Kasumi-1 (cell line): ENCODE results near the gene SLC22A3.

Experiments used
- DNase-seq, 2 experiments: peaks; one replicate each; lab custom pipeline; 2025; lab: John Stamatoyannopoulos, UW

Gene SLC22A3

DNA sequence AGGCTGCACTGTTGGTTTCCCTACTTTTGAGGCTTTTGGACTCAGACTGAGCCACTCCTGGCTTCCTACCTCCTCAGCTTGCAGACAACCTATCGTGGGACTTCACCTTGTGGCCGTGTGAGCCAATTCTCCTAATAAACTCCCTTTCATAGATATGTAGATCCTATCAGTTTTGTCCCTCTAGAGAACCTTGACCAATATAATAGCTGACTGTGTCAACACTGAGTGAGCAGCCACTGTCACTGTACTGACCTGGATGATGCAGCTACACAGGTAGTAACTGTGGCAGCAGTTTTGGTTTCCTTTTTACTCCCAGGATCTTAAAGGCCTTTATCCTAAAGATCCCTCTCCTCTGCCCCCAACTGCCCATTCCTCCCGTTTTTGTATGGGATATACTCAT, 70.2 kb downstream of the SLC22A3 start:
- no peak for DNase-seq

DNA sequence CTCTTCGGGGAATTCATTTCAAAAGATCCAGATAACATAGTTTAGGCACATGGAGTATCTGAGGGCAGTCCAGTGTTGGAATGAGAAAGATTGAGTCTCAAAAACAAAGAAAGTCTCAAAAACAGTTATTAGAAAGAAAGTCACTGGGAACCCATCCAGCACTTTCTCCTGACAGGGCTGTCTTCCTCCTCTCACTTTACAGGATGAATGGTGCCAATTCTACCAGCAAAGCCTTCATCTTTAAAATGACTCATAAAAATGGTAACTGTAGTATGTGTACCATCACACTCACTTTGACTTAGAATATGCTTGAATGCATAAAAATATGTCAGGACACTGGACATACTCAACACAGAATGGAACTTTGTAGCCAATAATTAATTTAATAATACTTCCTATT, 71.3 kb downstream of the SLC22A3 start:
- no peak for DNase-seq

DNA sequence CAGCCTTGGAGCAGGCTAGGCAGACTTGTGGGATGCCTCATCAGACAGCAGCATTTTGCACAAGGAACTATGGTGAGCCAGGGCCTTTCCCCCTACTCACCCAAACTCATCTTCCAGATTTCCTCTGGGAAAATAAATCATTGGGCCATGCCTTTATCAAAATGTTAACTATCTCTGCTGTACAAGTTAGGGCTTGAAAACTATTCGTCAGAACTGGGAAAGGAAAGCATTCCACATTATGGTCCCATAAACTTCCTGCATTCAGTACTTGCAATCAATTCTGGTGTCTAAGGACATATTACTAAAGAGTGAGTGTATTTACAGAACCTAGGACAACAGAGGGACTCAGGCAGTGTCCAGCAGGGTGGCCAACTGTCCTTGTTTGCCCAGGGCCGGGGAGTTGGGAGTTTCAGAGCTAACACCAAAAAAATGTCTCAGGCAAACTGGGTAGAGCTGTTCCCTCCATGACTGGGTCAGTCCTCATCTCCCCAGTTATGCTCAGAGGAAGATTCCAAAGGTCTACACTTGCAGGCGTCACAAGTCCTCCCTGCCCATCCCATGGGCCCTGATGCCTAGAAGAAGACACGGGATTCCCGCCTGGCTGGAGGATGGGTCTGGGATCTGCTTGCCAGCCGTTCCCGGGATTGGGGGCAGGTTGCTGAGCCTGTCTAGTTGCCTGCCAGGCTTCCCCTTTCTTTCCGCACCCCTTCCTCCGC, 72.2 kb downstream of the SLC22A3 start:
- no peak for DNase-seq

DNA sequence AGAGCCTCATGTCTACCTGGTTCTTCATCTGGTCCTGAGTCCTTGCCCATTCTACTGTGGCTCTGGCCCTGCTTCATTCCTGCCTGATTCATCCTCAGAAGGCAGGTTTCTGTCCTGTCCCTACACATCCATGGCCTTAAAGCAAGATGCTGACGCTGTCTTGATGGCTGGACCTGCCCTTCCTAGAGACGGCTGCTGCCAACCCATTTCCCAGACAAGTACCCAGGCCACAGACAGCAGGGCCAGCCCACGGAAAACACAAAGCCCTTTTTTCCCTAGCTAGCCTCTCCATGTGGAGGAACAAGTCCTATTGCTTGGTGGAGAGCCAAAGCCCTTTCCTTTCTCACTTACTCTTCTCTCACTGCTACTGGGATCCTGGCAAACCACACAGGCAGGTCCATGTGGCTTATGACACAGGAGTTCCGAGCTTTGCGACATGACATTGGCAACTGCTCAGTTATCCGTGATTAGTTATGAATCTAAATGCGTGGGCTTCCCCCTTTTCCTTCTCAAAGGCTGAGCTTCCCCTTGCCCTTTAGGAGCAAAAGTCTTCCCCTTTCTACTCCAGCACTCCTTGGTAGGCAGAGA, 72.9 kb downstream of the SLC22A3 start:
- no peak for DNase-seq

DNA sequence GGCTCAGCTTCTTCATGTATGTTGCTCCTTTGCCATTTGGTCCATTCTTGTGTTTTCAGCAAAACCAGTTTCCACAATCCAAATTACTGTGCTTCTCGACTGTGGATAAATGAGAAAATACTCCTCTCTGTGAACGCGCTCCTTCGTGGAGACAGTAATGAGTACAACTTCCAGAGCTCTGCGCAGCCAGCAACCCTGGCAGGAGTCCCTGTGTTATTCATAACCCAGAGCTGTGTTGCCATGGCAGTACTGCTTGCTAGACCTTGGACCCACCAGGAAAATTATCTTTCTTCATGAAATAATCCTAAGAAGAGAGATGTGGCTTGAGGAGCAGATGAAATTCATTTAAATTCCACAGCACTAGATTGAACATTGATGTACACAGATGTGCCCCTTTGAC, 73.7 kb downstream of the SLC22A3 start:
- no peak for DNase-seq

DNA sequence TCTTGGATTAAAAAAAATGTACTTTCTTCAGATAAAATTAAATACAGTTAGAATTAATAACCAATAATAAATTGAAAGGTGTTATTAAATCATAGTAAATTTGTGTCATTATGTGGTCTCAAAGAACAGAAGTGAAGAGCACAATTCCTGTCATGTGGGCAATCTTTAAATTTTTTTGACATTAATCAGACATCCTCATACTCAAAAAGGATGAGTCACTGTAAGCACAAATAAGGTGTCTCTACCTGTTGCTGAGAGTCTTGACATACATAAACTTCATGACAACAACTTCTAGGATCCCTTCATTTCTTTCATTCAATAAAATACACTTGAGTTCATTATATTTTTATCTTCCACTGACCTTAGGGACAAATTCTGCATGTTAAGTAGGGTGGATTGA, 76.1 kb downstream of the SLC22A3 start:
- DNase-seq: no peak

DNA sequence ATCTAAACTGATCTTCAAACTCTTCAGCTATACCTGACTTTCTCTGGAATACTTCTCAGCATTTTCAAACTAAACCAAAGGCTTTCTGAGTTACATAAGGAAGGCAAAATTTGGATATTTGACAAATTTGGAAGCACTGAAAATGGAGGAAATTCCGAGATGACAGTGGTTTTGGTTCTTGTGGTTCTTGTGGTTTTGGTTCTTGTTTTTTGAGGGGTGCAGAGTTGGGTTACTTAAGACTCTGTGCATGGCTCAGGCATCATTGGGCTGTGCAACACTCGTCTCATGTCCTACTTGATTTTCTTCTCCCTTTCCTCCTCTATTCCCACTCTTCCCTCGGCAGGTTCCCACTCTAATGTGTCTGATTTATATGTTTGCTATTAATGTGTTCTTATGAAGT, 78.0 kb downstream of the SLC22A3 start:
- no peak for DNase-seq

DNA sequence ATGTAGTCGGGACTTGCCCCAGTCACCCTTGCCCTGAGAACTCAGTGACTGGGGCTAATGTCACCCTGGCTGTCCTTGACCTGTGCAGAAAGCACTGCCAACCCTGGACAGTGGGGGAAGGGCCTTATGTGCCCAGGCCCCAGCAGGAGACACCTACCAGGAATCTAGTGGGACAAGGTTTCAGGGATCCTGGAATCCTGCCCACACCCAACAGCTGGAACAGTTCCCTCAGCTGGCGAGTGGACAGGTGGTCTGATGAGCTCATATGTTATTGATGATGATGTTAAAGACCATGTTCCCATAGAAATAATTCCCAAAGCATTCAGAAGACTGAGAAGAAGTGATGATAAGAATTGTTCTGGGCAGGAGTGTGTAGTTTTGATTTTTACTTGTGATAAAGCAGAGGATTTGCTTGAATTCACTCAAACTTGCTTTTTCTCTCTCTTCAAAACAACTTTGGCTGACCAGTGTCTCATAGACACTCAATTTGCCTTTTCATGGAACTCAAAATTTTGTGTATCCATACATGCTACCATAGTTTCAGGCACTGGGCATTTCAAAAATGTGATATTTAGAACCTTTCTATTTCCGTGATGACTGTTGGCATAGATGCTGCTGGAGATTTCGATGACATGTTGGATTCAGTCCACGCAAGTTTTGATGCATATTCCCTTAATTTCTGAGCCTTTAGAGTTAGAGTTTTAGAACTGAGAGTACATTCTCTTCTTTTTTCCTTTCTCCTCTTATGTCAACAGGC, 79.3 kb downstream of the SLC22A3 start:
- DNase-seq: no peak

DNA sequence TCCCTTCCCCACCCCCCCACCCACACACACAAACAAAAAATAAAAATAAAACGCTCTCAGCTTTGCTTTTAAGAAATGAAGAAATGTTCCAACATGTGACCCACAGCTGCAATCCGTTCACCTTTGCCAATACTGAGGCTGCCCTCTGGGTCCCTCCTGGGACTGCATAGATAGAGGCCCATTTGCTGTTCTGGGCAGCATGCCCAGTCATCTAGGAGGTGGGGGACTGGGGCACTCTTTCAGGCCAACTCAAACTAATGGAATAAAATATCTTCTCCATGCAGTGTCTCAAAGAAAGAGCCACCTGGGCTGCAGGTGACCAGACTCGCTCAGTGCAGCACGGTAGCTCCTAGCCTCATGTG, 79.9 kb downstream of the SLC22A3 start:
- DNase-seq: no peak

DNA sequence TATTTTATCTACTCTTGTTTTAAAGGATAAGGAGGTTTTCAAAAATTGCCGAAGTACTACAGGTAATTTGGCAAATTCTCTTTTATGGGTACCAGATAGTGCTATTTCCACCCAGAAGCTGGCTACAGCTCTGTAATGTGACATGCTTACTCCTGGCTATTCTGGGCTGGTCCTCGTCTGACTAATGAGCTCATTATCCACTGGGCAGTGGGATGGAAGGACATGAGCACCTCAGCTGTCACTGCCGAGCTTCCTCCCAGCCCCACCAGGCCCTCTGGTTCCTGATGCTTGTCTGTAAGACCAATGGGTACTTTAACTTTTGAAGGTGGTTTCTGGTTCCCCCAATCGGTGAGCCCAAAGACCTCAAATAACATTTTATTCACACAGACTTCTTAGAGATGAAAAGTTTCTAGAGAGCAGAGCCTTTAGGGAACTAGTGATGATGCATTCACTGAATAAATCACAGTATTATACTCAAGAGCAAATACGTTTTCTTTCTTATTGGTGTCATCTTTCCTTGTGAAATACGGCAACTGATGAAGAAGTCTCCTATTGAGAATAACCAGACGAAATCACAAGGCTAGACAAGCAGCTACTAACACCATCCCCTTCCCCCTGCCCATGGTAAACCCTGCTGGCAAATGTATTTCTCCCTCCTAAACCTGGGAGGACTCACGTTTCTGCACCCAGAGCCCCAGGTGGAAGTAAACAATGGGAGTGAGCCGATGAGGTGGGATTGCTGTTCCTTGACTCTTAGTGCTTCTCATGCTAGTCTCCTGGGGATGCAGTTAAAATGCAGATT, 80.8 kb downstream of the SLC22A3 start:
- DNase-seq: no peak

DNA sequence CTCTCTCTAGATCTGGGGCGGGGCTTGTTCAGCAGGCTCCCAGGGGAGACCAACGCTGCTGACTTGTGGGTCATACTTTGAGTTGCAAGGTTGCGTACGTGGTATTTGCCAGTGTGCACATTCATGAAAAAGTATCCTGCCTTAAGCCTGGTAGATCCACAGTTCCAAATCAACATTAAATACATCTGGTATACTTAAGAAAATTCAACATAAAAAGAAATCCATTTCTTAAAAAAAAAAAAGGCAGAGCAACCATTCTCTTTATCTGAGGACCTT, 81.4 kb downstream of the SLC22A3 start:
- no peak for DNase-seq

DNA sequence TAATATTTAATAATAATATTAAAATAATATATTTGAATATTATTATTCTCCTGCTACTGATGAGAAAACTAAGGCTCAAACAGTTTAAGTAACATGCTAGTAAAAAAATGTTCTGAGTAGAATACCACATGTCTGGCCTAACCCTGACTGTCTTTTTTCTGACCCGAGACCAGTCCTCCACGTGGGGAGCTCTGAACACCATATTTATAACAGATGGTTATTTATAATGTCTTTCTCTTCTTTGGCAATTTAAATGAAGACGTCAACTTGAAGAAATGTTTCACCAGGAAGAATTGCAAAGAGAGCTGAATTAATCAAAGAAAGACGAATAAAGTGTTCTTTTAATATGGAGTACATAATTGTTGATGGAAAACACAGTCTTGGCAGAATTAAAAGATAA, 82.0 kb downstream of the SLC22A3 start:
- DNase-seq: no peak

DNA sequence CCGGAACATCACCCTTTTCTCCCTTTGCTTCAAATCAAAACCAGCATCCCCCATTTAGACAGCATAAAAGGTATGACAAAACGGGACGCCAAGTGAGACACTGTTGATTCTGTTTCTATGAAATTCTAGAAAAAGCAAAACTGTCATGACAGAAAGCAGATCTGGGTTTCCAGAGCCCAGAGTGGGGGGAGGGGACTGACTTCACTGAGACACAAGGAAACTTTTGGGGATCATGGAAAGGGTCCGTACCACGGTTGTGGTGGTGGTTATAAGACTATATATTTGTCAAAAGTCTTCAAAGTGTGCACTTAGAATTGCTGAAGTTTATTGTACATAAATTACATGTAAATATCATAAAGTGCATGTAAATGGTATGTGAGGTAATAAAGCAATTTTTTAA, 82.6 kb downstream of the SLC22A3 start:
- DNase-seq: no peak

DNA sequence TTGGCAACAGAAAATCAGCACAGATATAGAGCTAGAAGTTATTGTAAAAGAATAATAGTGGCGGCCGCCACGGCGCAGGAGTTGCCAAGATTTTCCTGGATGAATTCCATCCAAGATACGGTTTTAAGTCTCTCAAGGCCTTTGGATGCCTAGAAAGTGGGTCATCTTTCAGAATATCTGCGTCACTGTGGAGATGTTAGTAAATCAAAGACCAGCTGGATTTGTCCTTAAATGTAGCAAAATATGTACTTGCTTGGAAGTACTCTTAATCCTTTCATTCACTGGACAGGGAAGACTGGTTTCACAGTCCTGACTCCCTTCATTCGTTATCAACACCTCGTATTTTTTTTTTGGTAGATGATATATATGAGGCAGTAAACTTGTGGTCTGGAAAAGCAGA, 83.0 kb downstream of the SLC22A3 start:
- no peak for DNase-seq

DNA sequence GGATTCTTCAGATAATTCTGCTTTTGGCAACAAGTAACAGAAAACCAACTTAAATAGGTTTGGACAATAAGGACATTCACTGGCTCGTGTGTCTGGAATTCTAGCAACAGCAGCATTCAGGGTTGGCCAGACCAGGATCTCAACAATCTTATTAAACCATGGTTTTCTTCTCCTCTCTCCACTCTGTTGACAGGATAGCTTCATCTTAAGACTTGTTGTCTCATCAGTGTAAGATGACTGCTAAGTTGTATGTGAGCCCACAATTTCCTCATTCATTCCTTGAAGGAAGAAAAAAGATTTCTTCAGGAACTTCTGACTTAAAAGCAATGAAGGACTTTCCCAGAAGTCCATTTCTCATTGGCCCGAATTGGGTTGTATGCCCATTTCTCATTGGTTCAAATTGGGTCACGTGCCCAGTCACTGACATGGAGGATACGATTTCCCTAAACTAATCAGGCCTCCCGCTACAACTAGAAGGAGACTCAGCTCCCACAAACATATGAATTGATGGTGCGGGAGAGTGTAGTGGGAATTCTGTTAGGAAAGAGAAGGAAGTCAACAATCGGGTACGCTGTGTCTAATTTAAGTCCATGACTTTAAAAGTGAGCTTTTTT, 83.7 kb downstream of the SLC22A3 start:
- DNase-seq: no peak

DNA sequence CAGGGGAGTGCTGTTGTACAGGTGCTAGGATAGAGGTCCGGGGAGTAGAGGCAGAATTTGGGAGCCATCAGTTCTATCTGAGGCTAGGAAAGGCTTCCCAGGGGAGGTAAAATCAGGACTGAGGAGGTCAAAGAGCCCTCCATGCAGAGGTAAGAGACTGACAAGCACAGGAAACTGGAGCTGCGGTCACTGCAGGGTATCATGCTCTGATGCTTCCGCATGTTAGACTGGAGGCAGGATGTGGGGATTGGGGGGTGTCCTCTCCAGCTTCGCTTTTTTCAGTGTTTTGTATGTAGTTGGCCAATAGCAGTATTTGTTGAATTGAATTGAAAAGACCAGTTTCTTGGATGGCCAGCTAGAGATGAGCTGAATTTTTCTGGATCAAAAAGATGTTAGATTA, 87.8 kb downstream of the SLC22A3 start:
- no peak for DNase-seq

DNA sequence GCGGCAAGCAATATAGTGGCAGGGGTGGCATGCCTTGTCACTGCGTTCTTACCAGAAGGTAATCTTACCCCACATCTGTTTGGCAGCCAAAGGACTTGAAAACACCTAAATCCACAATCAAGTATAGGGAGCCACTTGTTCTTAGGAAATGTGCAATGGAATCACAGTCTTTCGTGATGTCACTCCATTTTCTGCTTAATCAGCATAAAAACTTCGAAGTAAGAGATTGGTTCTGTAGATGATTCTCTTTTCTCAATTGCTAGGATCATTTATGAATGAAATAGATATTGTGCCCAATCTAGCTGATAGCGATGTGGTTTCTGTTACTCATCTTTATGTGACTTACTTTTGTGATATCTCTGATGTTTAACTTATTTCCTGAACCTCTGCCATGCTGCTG, 89.0 kb downstream of the SLC22A3 start:
- DNase-seq: no peak

DNA sequence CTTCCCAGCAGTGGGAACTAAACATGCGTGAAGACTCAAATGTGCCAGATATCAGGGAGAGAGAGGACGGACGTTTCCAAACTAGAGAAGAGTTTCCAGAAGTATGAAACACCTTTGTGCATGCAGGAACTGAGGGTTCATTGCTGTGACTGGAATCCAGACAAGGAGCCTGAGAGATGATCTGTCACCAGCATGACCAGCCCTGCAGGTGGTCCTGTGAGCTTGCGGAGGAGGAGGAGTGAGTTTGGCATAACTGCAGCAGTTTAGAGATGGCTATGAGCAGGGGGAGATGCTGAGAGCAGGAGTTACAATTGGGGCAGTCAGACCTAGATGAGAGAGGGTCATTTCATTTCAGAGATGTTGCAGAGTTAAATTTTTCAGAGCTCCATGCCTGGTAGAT, 89.6 kb downstream of the SLC22A3 start:
- DNase-seq: no peak

DNA sequence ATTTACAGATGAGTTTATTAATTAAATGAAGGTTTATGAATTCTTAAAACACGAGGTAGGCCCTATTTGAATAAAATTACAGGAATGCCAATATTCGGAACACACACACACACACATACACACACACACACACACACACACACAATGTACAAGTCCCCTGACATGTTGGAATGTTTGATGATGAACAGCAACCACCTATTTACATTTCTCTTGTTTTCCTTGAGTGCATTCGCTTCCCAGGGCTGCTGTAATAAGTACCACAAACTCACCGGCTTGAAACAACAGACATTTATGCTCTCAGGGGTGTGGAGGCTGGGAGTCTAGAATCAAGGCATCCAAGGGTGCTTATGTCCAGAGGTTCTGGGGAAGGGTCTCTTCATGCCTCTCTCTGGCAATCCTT, 90.3 kb downstream of the SLC22A3 start:
- no peak for DNase-seq

DNA sequence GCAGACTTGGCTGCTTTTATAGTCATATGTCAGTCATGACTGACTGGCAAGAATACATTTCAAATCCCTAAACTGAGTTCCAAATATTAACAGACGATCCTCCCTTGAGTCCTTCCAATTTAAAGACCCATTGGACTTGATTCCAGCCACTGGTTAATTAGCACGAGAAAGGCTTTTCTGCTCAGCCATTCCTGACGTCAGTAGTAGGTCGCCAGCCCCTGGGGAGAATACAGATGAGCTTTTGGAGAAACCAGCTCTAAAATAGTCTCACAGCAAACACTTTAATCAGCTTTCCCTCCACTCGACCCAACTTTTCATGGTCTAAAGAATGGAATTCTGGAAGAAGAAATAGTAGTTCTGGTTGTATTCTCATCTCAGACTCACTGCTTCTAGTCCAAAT, 91.6 kb downstream of the SLC22A3 start:
- no peak for DNase-seq

DNA sequence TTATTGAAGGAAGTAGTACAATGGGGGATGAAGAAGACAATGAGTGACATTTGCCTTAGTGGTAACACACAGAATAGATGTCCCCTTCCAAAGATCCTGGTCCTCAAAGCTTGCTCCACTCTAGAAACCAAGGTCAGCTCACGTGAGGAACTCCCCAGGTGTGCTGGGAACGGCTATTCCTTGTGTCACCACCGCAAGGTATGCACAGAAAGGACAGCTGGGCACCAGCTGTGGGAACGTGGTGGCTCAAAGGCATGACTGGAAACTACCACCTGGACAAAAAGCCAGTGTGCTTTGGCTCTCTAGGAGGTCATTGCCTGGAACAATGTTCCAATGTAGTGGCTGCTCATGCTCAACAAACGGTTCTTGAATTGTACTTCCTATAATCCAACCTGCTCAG, 94.0 kb downstream of the SLC22A3 start:
- DNase-seq: no peak

DNA sequence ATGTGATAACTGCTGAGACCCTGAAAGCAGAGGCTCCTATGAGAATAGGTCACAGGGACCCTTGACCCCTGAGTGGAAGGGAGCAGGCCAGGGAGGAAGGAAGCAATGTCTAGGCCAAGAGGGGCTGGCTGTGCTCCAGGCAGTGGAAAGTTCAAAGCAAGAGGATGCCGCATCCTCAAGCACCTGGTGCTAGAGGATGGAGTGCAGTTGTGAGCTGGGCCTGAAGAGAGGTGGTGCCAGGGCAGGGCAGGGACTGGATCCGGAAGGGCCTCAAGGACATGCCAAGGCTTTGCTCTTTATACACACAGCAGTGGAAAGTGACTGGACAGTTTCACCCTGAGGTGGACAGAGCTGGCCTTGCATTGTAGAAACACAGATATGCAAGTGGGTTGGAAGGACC, 97.0 kb downstream of the SLC22A3 start:
- no peak for DNase-seq

DNA sequence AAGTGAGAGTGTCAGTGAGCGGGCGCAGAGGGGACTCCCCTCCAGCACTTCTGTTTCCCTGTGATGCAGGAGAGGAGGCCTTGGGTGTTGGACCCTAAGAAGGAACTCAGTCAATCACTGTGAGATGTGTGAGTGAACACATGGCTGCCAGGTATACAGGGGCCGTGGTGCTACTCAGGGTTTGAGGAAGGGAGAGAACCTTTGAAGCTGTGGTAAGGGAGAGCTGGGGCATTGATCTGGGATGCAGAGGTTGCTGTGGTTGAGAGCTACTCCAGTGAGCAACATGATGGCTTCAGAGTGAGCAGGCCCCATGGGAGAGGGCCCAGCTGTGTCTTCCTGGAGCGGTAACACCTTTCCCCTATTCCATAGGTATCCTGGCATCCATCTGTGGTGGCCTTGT, 99.2 kb downstream of the SLC22A3 start:
- DNase-seq: no peak
